ENCODE measurements around the gene SRI. TPM values are rescaled to one million over a fixed set of nuclear protein-coding genes. Genes with fewer than 3 reads are reported as not detected.

Gene SRI
- total RNA-seq, 1 experiment from 2014 or later = 136 TPM

DNA sequence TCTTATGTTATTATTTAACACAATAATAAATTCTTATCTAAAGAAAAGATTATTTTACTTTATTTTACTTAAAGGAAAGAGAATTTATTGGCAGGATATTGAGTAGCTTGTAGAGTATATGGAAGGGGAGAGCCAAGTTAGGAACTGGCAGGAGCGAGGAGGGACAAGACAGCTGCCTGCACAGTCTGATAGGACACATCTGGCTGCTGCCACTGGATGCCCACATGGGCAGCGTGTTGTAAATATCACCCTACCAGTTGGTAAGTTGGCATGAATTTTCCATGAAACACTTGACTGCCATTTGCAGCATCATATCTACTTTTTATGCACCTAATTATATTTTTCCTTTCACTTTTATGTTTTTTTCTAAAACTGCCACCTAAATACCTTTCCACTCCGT, 19.6 kb downstream of the SRI start:
- no peak overlapping the region for H2BK15ac ChIP-seq (ENCODE audit: low read depth, low read length)
- peak overlapping the region in 2 of 3 experiments; percentile 48 to 74; a peak in 2 of 7 replicates for H3K27ac Mint-ChIP-seq
- H3K23me2 ChIP-seq (ENCODE audit: insufficient read length, low read depth, low read length, poor library complexity, severe bottlenecking) = no peaks in the 10 kb centered on the region

More for the DNA sequence above, 19.6 kb downstream of the SRI start:
- Histone ChIP-seq H4K8ac (replicated peaks; ENCODE audit: insufficient read length, low read depth, low read length) (no peak overlapping the region), H3K23ac (ENCODE audit: insufficient read length, low read depth, low read length) (no peak overlapping the region), H3K27ac (ENCODE audit: insufficient read length, low read depth, low read length) (no peak overlapping the region), H2AK5ac (ENCODE audit: insufficient read length, low read length) (no peak overlapping the region), H3K4me1 (ENCODE audit: insufficient read depth, low read length) (peaks cover 9% of the 10 kb centered on the region; the same call in 1 of the 2 replicates), H4K5ac (ENCODE audit: insufficient read length, low read depth, low read length) (no peak overlapping the region), H3K56ac (ENCODE audit: insufficient read length, low read depth, low read length) (no peak overlapping the region), H3K9me3 (ENCODE audit: control insufficient read depth, low read depth, low read length) (no peaks in the 10 kb centered on the region), H3K14ac (ENCODE audit: insufficient read depth, low read length) (no peak overlapping the region), H2AFZ (ENCODE audit: low read length) (no peak overlapping the region), H3T11ph (ENCODE audit: low read length) (no peak overlapping the region), H3K4me2 (ENCODE audit: insufficient read depth, insufficient read length, low read length) (no peak overlapping the region), H4K91ac (ENCODE audit: insufficient read length, low read depth, low read length) (no peak overlapping the region), H3K18ac (ENCODE audit: insufficient read length, low read depth, low read length) (no peak overlapping the region), H2BK120ac (ENCODE audit: low read depth, low read length, poor library complexity, severe bottlenecking) (no peak overlapping the region), H4K20me1 (ENCODE audit: control insufficient read depth, insufficient read depth, insufficient read length) (peaks cover 3% of the 10 kb centered on the region), H3K79me1 (ENCODE audit: insufficient read depth, low read depth, low read length, poor library complexity, severe bottlenecking) (no peaks in the 10 kb centered on the region), H2BK20ac (ENCODE audit: low read depth, low read length, poor library complexity, severe bottlenecking) (no peak overlapping the region), H3K9ac (ENCODE audit: extremely low read depth, insufficient read length, low read length) (no peak overlapping the region), H2BK5ac (ENCODE audit: insufficient read length, low read length) (no peak overlapping the region), H2BK12ac (ENCODE audit: insufficient read length, low read depth, low read length) (peak overlapping the region; percentile 94), H3K27me3 (ENCODE audit: insufficient read depth, low read length) (no peaks in the 10 kb centered on the region), H3K4ac (ENCODE audit: low read depth, low read length) (no peak overlapping the region), H3K79me2 (ENCODE audit: insufficient read depth, low read length) (no peaks in the 10 kb centered on the region)
- H3K27me3 Mint-ChIP-seq (ENCODE audit: low read depth) = no peaks in the 10 kb centered on the region
- H3K4me1 Mint-ChIP-seq = peaks cover 17 to 29% of the 10 kb centered on the region in 2 experiments
- WGBS (ENCODE audit: extremely low coverage, insufficient read length, low lambda C conversion rate) = no CpG with 5 or more reads among the region's 3 CpGs
- no peak for DNase-seq
- H3K36me3 Mint-ChIP-seq (ENCODE audit: insufficient read depth in 1 of 3, low read depth in 3 of 3) = peaks cover 12 to 23% (median 18%) of the 10 kb centered on the region in 3 experiments; a peak in 6 of 7 replicates
- no peak overlapping the region for H3K4me3 Mint-ChIP-seq
- H3K9me3 Mint-ChIP-seq = no peaks in the 10 kb centered on the region
- TF ChIP-seq, protein P1, sequence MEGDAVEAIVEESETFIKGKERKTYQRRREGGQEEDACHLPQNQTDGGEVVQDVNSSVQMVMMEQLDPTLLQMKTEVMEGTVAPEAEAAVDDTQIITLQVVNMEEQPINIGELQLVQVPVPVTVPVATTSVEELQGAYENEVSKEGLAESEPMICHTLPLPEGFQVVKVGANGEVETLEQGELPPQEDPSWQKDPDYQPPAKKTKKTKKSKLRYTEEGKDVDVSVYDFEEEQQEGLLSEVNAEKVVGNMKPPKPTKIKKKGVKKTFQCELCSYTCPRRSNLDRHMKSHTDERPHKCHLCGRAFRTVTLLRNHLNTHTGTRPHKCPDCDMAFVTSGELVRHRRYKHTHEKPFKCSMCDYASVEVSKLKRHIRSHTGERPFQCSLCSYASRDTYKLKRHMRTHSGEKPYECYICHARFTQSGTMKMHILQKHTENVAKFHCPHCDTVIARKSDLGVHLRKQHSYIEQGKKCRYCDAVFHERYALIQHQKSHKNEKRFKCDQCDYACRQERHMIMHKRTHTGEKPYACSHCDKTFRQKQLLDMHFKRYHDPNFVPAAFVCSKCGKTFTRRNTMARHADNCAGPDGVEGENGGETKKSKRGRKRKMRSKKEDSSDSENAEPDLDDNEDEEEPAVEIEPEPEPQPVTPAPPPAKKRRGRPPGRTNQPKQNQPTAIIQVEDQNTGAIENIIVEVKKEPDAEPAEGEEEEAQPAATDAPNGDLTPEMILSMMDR (conservative IDR thresholded peaks at IDR 0.05) = no peak
